MM.1S (cell line): ENCODE measurements around the gene HP1BP3.

Experiments
- DNase-seq: peaks from one replicate; pipeline ENCODE4 v3.0.0-alpha.2; 2015
- H2AFZ ChIP-seq: fragments of 300-600 bp; sonication (generic); 2 replicates; pipeline ENCODE4 v1.6.0; 2016; ENCODE audit warnings: antibody characterized with exemption, low read length
- H3F3A ChIP-seq: fragments of 300-600 bp; sonication (generic); 2 replicates; pipeline ENCODE4 v1.6.1; 2016; ENCODE audit warnings: mild to moderate bottlenecking, antibody characterized with exemption, low read length, moderate library complexity, mixed read lengths; ENCODE audit not compliant: insufficient read depth
- H3K27ac ChIP-seq: fragments of 300-600 bp; sonication (generic); 2 replicates; pipeline ENCODE4 v1.5.1; 2016; ENCODE audit warnings: mild to moderate bottlenecking, low read length
- H3K27me3 ChIP-seq: fragments of 300-600 bp; sonication (generic); replicated peaks from 2 replicates; pipeline ENCODE4 v1.6.0; 2016; ENCODE audit warnings: low read length; ENCODE audit not compliant: insufficient read depth
- H3K36me3 ChIP-seq: fragments of 300-600 bp; sonication (generic); replicated peaks from 2 replicates; pipeline ENCODE4 v1.6.1; 2016; ENCODE audit warnings: mild to moderate bottlenecking, low read length, mixed read lengths; ENCODE audit not compliant: insufficient read depth
- H3K4me1 ChIP-seq: fragments of 300-600 bp; sonication (generic); 2 replicates; pipeline ENCODE4 v1.6.1; 2016; ENCODE audit warnings: low read length, mixed read lengths
- H3K4me2 ChIP-seq: fragments of 300-600 bp; sonication (generic); 2 replicates; pipeline ENCODE4 v1.6.0; 2016; ENCODE audit warnings: low read depth, low read length
- H3K4me3 ChIP-seq: fragments of 300-600 bp; sonication (generic); 2 replicates; pipeline ENCODE4 v1.5.1; 2016; ENCODE audit warnings: low read length, mixed read lengths
- H3K79me2 ChIP-seq: fragments of 300-600 bp; sonication (generic); 2 replicates; pipeline ENCODE4 v1.6.1; 2016; ENCODE audit warnings: mixed run types, low read length, mixed read lengths
- H3K9ac ChIP-seq: fragments of 300-600 bp; sonication (generic); 2 replicates; pipeline ENCODE4 v1.6.1; 2016; ENCODE audit warnings: low read length, mixed read lengths
- H3K9me2 ChIP-seq: fragments of 300-600 bp; sonication (generic); replicated peaks from 2 replicates; pipeline ENCODE4 v1.6.1; 2016; ENCODE audit warnings: mild to moderate bottlenecking, low read length, mixed read lengths; ENCODE audit not compliant: insufficient read depth
- H3K9me3 ChIP-seq: fragments of 300-600 bp; sonication (generic); replicated peaks from 2 replicates; pipeline ENCODE4 v1.6.1; 2016; ENCODE audit warnings: mild to moderate bottlenecking, low read length, mixed read lengths; ENCODE audit not compliant: insufficient read depth
- H4K20me1 ChIP-seq: fragments of 300-600 bp; sonication (generic); 2 replicates; pipeline ENCODE4 v1.6.1; 2016; ENCODE audit warnings: mild to moderate bottlenecking, low read length, moderate library complexity, mixed read lengths; ENCODE audit not compliant: insufficient read depth
- EZH2 ChIP-seq: fragments of 300-600 bp; sonication (generic); optimal IDR thresholded peaks from 2 replicates; pipeline ENCODE3; 2017; ENCODE audit warnings: low read depth, mild to moderate bottlenecking, antibody characterized with exemption, low read length, mixed read lengths
- EZH2phosphoT487 ChIP-seq: fragments of 300-600 bp; sonication (generic); IDR thresholded peaks from 2 replicates; pipeline ENCODE4 v1.6.1; 2018; ENCODE audit warnings: antibody characterized with exemption, low read length
- TF ChIP-seq, protein P1 (sequence below): fragments of 300-600 bp; sonication (generic); IDR thresholded peaks from 2 replicates; pipeline ENCODE4 v1.5.1; 2016; ENCODE audit warnings: antibody characterized with exemption, low read length, mixed read lengths

The HP1BP3 gene

GRCh38 chr1:20751462-20751990 lies 35.6 kb downstream of the HP1BP3 start:
- TF ChIP-seq EZH2phosphoT487 (no peak), EZH2 (no peak)
- TF ChIP-seq, protein P1, sequence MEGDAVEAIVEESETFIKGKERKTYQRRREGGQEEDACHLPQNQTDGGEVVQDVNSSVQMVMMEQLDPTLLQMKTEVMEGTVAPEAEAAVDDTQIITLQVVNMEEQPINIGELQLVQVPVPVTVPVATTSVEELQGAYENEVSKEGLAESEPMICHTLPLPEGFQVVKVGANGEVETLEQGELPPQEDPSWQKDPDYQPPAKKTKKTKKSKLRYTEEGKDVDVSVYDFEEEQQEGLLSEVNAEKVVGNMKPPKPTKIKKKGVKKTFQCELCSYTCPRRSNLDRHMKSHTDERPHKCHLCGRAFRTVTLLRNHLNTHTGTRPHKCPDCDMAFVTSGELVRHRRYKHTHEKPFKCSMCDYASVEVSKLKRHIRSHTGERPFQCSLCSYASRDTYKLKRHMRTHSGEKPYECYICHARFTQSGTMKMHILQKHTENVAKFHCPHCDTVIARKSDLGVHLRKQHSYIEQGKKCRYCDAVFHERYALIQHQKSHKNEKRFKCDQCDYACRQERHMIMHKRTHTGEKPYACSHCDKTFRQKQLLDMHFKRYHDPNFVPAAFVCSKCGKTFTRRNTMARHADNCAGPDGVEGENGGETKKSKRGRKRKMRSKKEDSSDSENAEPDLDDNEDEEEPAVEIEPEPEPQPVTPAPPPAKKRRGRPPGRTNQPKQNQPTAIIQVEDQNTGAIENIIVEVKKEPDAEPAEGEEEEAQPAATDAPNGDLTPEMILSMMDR: no peak
- Histone ChIP-seq H3K36me3 (peaks cover 18% of the 10 kb centered on the region), H2AFZ (no peak overlapping the region), H3K9me2 (no peaks in the 10 kb centered on the region), H3K4me1 (no peaks in the 10 kb centered on the region), H3K4me2 (no peak overlapping the region), H3K9ac (no peak overlapping the region), H3K27ac (no peak overlapping the region), H4K20me1 (no peaks in the 10 kb centered on the region), H3K27me3 (no peaks in the 10 kb centered on the region), H3K79me2 (0 out of 2 replicates have a peak, but pooled peaks cover 8% of the 10 kb centered on the region), H3K4me3 (no peak overlapping the region), H3K9me3 (no peaks in the 10 kb centered on the region), H3F3A (0 out of 2 replicates have a peak, but pooled peaks cover 5% of the 10 kb centered on the region)
- DNase-seq: no peak

GRCh38 chr1:20742671-20743070 lies 44.4 kb downstream of the HP1BP3 start:
- H3K27me3 ChIP-seq: no peaks in the 10 kb centered on the region
- no peaks in the 10 kb centered on the region for H3K79me2 ChIP-seq
- no peak overlapping the region for H3K4me3 ChIP-seq
- H3K9me2 ChIP-seq: no peaks in the 10 kb centered on the region
- no peak for DNase-seq
- TF ChIP-seq EZH2: no peak
- TF ChIP-seq, protein P1: no peak
- TF ChIP-seq EZH2phosphoT487: no peak
- no peaks in the 10 kb centered on the region for H3K4me1 ChIP-seq
- no peak overlapping the region for H2AFZ ChIP-seq
- H3K4me2 ChIP-seq: no peak overlapping the region
- H3K9ac ChIP-seq: no peak overlapping the region
- peaks cover 18% of the 10 kb centered on the region; the same call in 1 of the 2 replicates for H3K36me3 ChIP-seq
- no peaks in the 10 kb centered on the region for H3F3A ChIP-seq
- H3K27ac ChIP-seq: no peak overlapping the region
- H3K9me3 ChIP-seq: no peaks in the 10 kb centered on the region
- no peaks in the 10 kb centered on the region for H4K20me1 ChIP-seq

- H3F3A ChIP-seq: no peaks in the 10 kb centered on the region
- H3K9me3 ChIP-seq: no peaks in the 10 kb centered on the region
- H3K79me2 ChIP-seq: no peaks in the 10 kb centered on the region
- no peaks in the 10 kb centered on the region for H4K20me1 ChIP-seq
- no peak overlapping the region for H3K4me3 ChIP-seq
- peaks cover 11% of the 10 kb centered on the region; the same call in 1 of the 2 replicates for H3K36me3 ChIP-seq
- H3K27ac ChIP-seq: no peak overlapping the region
- TF ChIP-seq EZH2phosphoT487 (no peak), EZH2 (no peak)
- TF ChIP-seq, protein P1: no peak
- H3K9ac ChIP-seq: no peak overlapping the region
- H3K4me2 ChIP-seq: no peak overlapping the region
- H3K4me1 ChIP-seq: no peaks in the 10 kb centered on the region
- H3K27me3 ChIP-seq: no peaks in the 10 kb centered on the region
- H2AFZ ChIP-seq: no peak overlapping the region
- no peak for DNase-seq
- no peaks in the 10 kb centered on the region for H3K9me2 ChIP-seq
Observed at GRCh38 chr1:20740781-20741180, 46.3 kb downstream of the HP1BP3 start.
